ENCODE measurements around the gene PDE1C.

Gene PDE1C

DNA sequence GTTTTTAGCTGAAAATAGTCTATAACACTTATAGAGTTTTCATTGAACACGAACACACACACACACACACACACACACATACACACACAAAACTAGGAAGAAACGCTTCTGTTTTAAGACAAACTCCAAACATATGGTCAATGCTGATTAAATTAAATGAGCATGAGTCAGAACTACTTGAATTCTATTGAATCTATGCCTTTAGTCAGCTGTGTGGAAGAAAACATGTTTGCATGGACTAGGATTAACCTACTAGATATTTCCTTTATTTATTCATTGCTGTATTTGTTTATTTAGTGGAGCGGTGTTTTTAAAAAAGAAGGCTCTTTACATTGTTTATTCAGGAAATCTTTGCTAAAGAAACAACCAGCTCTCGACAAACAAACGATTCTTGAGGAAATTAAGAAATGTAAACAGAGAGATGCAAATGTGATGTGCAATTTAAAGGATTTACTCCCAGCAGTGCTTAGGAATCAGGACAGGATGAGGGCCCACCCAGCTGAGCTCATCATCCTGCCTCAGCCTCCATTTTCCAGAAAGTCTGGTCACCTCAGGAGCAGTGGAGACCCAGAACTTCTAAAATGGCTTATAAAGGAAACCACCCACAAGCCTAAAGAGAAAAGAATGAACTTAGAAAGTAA is 83.2 kb downstream of the PDE1C start:
- no peak for DNase-seq

- DNase-seq = no peak
These were observed 87.2 kb downstream of the PDE1C start for GRCh38 chr7:31982962-31983361.

DNA sequence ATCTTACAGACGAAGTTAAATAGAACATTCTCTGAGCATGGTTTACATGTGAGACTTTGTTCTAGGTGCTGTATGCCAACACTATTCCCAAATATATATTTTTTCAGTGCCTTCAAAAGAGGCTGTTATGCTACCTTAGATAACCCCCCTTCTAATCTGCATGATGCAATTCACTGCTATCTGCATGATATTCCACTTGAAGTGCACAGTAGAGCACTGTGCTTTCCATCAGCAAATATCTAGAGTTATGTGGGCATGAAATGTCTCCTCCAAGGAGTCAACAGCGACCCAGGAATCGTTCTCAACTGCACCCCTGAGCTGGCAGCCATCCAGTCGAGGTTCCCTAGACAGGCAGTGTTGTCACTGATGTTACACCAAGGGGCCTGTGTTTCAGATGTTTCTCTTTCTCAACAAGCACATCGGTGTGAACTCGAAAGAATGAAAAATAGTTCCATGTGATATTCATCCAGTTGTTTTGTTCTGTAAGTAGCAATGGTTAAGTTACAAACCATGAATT is 88.3 kb downstream of the PDE1C start:
- DNase-seq = no peak

- DNase-seq = no peak
These were observed 90.4 kb downstream of the PDE1C start for GRCh38 chr7:31979690-31980330.

DNA sequence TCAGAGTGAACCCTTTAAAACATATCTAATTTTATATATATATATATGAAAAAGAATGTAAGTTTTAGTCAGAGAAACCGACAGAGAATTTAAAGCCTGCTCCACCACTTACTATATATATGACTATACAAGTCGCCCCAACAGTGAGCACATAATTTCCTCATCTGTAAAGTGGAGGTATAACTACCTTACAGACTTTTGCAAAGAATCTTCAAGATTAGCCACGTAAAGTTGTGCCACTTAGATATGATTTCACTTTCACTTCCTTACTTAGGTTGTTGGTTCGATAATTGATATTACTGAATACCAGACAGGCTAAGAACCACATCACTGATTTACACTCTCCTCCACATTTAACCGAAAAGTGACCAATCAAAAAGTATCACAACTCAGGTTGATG is 94.7 kb downstream of the PDE1C start:
- no peak for DNase-seq

DNA sequence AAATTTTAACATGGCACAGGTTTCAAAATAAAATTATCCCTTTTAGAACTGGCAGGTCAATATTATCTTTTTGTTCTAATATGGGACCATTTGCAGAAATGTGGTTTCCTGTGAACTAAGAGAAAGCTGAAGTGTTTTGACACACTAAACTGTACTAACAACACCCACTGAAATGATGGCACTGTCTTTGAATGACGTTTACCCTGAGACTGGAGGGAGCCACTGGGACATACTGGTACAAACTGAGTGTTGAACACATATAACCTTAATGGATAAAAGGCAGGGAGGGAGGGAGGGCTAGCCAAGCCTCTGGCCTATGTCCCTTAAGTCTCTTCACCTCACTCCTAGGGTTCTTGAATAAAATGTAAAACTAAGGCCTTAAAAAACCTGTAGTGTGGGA is 95.9 kb downstream of the PDE1C start:
- DNase-seq = no peak

GRCh38 chr7:31971049-31971667 is 99.0 kb downstream of the PDE1C start:
- no peak for DNase-seq

GRCh38 chr7:31970501-31970900 is 99.7 kb downstream of the PDE1C start:
- no peak for DNase-seq

GRCh38 chr7:31963569-31964175 is 106.5 kb downstream of the PDE1C start:
- no peak for DNase-seq

DNA sequence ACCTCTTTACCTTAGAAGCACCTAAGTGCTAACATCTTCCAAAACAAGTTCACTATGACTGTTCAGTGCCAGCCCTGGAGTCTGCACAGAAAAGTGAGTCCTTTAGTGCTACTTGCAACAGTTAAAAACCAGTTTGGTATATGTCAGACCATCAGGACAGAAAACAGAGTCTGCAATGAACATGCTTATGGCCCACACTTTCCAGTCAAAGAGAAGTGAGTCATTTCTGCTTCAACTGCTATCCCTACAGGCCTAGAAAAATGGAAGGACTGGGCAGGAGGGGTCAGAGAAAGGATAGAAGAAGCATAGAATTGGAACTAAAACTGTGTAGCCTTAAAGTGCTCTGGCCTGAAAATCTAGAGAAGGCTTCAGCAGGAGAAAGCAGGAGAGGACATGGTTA is 108.0 kb downstream of the PDE1C start:
- no peak for DNase-seq

GRCh38 chr7:31958226-31958625 is 112.0 kb downstream of the PDE1C start:
- DNase-seq = no peak

GRCh38 chr7:31957756-31958155 is 112.5 kb downstream of the PDE1C start:
- no peak for DNase-seq

GRCh38 chr7:31957090-31957720 is 113.0 kb downstream of the PDE1C start:
- DNase-seq = no peak

GRCh38 chr7:31955641-31956040 is 114.6 kb downstream of the PDE1C start:
- no peak for DNase-seq

DNA sequence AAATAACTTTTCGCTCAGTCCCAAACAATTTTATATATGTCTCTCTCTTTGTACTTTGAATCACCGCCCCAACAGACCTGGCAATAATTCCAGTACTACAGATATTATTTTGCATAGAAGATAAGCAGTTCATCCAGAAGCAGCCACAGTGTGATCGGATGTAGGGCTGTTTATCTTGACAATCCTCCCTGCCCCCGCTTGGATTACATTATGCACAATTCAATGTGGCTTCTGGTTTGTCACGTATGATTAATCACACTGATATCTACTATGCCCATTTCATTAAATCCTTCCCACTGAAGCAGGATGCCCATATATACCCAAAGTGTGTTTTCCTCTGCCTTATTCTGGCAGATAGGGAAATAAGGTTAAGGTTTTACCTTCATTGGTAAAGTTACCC is 115.2 kb downstream of the PDE1C start:
- DNase-seq = no peak

DNA sequence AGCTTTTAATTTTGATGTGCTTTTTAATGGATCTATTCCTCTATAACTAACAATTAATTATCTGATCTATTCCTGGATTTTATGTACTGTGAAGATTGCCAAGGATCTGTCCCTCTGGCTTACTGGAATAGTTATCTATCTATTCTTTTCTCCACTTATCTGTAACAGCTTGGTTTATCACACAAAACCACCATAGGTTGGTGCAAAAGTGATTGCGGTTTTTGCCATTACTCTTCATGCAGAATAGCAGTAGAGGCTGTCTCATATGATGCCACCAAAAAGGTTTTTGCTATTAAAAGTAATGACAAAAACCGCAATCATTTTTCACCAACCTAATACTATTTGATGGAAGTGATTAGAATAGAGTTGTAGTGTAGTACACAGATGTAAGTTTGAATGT is 115.7 kb downstream of the PDE1C start:
- no peak for DNase-seq

GRCh38 chr7:31953432-31953831 is 116.8 kb downstream of the PDE1C start:
- DNase-seq = no peak

- no peak for DNase-seq
These were observed 120.0 kb downstream of the PDE1C start for GRCh38 chr7:31950091-31950755.

GRCh38 chr7:31948029-31948428 is 122.2 kb downstream of the PDE1C start:
- no peak for DNase-seq

DNA sequence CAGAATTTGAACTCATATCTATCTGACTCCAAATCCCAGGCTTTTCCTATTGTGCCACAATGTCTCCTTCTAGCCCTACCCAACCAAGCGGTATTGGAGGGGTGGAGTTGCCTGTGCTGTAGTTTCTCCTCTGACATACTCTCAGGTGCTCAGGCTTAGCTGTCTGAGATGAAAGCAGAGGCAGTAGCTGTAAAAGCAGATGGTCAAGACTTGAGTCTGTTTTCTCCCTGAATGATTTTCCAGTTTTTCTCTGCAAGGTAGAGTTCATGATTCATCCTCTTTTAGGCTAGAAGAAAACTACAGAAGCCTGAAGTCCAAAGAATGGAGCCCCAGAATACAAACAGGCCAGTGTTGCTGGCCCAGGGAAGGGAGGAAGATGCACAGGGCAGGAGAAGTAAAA is 130.0 kb downstream of the PDE1C start:
- DNase-seq = no peak

DNA sequence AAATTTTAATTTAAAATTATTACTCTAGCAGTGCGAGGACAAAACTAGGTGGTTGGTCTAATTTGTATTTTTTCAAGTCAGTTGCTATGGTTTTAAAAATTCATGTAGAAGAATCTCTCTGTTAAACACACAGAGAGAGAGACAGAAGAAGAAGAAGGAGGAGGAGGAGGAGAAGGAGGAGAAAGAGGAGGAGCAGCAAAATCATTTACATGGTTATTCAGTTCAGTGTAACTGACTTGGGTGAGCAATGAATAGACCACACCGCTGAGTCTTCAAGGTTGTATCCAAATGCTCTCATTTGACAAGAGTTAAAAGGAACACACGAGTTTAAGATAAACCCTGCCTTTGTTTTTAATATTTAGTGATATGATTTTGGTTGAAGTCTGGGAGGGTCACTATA is 131.1 kb downstream of the PDE1C start:
- DNase-seq = no peak

- no peak for DNase-seq
These were observed 131.6 kb downstream of the PDE1C start for GRCh38 chr7:31938650-31939049.

DNA sequence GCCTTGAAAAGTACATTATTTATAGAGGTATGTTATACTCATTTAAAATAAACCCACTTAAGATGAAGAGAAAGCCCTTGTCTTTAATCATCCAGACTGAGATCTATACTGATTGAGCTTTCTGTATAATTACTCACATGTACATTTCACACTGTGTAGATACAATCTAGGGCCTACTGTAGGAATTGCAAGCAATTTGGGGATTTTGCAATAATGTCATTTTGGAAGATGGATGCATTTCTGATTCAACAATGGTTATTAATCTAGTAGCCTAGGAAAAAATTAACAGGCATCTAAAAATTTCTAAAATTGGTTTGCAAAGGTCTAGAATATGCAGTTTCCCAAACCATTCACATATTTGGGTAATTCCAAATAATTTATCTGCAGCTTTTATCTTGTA is 132.2 kb downstream of the PDE1C start:
- no peak for DNase-seq
